K562 (cell line): ENCODE data around the gene BST1. TPM values are rescaled to one million over a fixed set of nuclear protein-coding genes. Genes with fewer than 3 reads are reported as not detected.

Experiments
- ATAC-seq: fragments of 200-7000 bp; cut with Tn5 transposase; 3 replicates; pipeline ENCODE4 v1.9.1; 2020; ENCODE audit warnings: moderate library complexity
- BruUV-seq: library from RNA; stranded (reverse); fragments of 400-500 nt; replicated peaks from 2 replicates; lab custom pipeline; 2021; lab: Mats Ljungman, UMichigan
- CTCF ChIA-PET: fragments of 300-600 bp; formaldehyde crosslinking; extraction: SDS; loops from one replicate; lab custom pipeline; 2021; ENCODE audit warnings: low intra/inter-chr PET ratio; lab: Yijun Ruan, JAX
- POLR2A ChIA-PET: fragments of 300-600, 350-650 bp; sonication (Branson Sonifier 250); formaldehyde crosslinking; extraction: SDS; loops from one replicate; lab custom pipeline; 2021; ENCODE audit warnings: antibody characterized with exemption, inconsistent platforms; lab: Yijun Ruan, JAX
- DNase-seq, 4 experiments: peaks; one replicate each; pipeline versions ENCODE4 v3.0.0 to v3.0.0-alpha.2; 2011 to 2018; ENCODE audit warnings: low spot score in 3 of 4, mixed read lengths in 3 of 4; ENCODE audit errors: extremely low read depth in 1 of 4
- FAIRE-seq: peaks from 2 replicates; lab custom pipeline; 2011; peaks lifted over from hg19 to GRCh38; lab: Jason Lieb, UNC
- H2AFZ ChIP-seq: 2 replicates; pipeline ENCODE4 v1.6.0; 2011; ENCODE audit warnings: low read depth, low read length, control low read depth, inconsistent platforms
- H3K27ac ChIP-seq: fragments of 200-600 bp; 3 replicates; pipeline ENCODE4 v1.8.0; 2011; ENCODE audit warnings: low read depth, mild to moderate bottlenecking, control low read depth, inconsistent platforms, low read length, moderate library complexity, mixed read lengths; ENCODE audit errors: extremely low read depth
- H3K27me3 ChIP-seq, 2 experiments: fragments of 300-600 bp in 1 of 2; 2 replicates in 1 of 2; 3 replicates in 1 of 2; pipeline versions ENCODE4 v1.6.0 to v1.8.0; 2011; ENCODE audit warnings: inconsistent platforms in 2 of 2, low read length in 2 of 2, mild to moderate bottlenecking in 1 of 2, mixed read lengths in 1 of 2, moderate library complexity in 1 of 2; ENCODE audit not compliant: control insufficient read depth in 2 of 2, insufficient read depth in 2 of 2
- H3K36me3 ChIP-seq: fragments of 300-600 bp; 3 replicates; pipeline ENCODE4 v1.8.0; 2011; ENCODE audit warnings: mild to moderate bottlenecking, low read length, inconsistent platforms; ENCODE audit not compliant: control insufficient read depth, insufficient read depth
- H3K4me1 ChIP-seq, 2 experiments: fragments of 200-600 bp in 1 of 2; replicated peaks in 1 of 2; 2 replicates in 1 of 2; 3 replicates in 1 of 2; pipeline versions ENCODE4 v1.5.1 to v1.8.0; 2011; ENCODE audit warnings: inconsistent platforms in 2 of 2, low read length in 2 of 2, mild to moderate bottlenecking in 1 of 2, mixed read lengths in 1 of 2, moderate library complexity in 1 of 2; ENCODE audit not compliant: control insufficient read depth in 2 of 2, insufficient read depth in 2 of 2
- H3K4me2 ChIP-seq: 2 replicates; pipeline ENCODE4 v1.6.1; 2011; ENCODE audit warnings: low read length, control low read depth, inconsistent platforms, mixed read lengths; ENCODE audit not compliant: insufficient read depth
- H3K4me3 ChIP-seq: fragments of 200-600 bp; sonication (generic), shearing (Covaris generic); 2 replicates; pipeline ENCODE4 v1.5.1; 2016; ENCODE audit warnings: control low read depth, inconsistent platforms
- H3K79me2 ChIP-seq: fragments of 200-600 bp; 3 replicates; pipeline ENCODE4 v1.8.0; 2011; ENCODE audit warnings: low read length, inconsistent platforms; ENCODE audit not compliant: control insufficient read depth, insufficient read depth
- H3K9ac ChIP-seq, 2 experiments: 2 replicates each; pipeline versions ENCODE4 v1.6.0 to v1.6.1; 2011; ENCODE audit warnings: low read depth in 2 of 2, low read length in 2 of 2, control low read depth in 1 of 2, inconsistent platforms in 1 of 2, mild to moderate bottlenecking in 1 of 2, mixed read lengths in 1 of 2; ENCODE audit not compliant: insufficient read depth in 1 of 2
- H3K9me1 ChIP-seq: one replicate; pipeline ENCODE4 v1.6.0; 2011; ENCODE audit warnings: inconsistent platforms, mild to moderate bottlenecking, low read length, moderate library complexity; ENCODE audit not compliant: control insufficient read depth, insufficient read depth
- H3K9me3 ChIP-seq: replicated peaks from 2 replicates; pipeline ENCODE4 v1.5.1; 2011; ENCODE audit warnings: low read depth, low read length, inconsistent platforms; ENCODE audit not compliant: control insufficient read depth, insufficient read depth
- H4K20me1 ChIP-seq: replicated peaks from 2 replicates; pipeline ENCODE4 v1.6.1; 2011; ENCODE audit warnings: low read length, inconsistent platforms, mixed read lengths; ENCODE audit not compliant: control insufficient read depth, insufficient read depth
- CTBP1 ChIP-seq: fragments of 450-650 bp; IDR thresholded peaks from 2 replicates; pipeline ENCODE4 v1.6.1; 2016; ENCODE audit warnings: borderline replicate concordance
- E2F3 ChIP-seq: fragments of 250-450 bp; sonication (Bioruptor Pico); IDR thresholded peaks from 2 replicates; pipeline ENCODE4 v1.4.0; 2020; ENCODE audit warnings: mild to moderate bottlenecking
- GATAD2B ChIP-seq: fragments of 450-650 bp; IDR thresholded peaks from 2 replicates; pipeline ENCODE4 v1.6.1; 2017; ENCODE audit warnings: mild to moderate bottlenecking, borderline replicate concordance
- JUNB ChIP-seq: fragments of 450-650 bp; formaldehyde crosslinking; conservative IDR thresholded peaks from 2 replicates; pipeline ENCODE4 v1.4.0; 2020; ENCODE audit warnings: mild to moderate bottlenecking
- NR2C2 ChIP-seq, 2 experiments: fragments of 200-800 bp in 1 of 2; sonication (Bioruptor generic) in 1 of 2; sonication (generic) in 1 of 2; formaldehyde crosslinking in 1 of 2; IDR thresholded peaks; 2 replicates each; pipeline versions ENCODE4 v1.6.1 to v1.8.0; 2016 to 2022; ENCODE audit warnings: mild to moderate bottlenecking in 1 of 2, missing compliant biosample characterization in 1 of 2, missing genetic modification characterization in 1 of 2, missing genetic modification reagents in 1 of 2
- POLR2H ChIP-seq: IDR thresholded peaks from 2 replicates; pipeline ENCODE4 v1.6.1; 2016; ENCODE audit warnings: missing genetic modification characterization, low read depth, mild to moderate bottlenecking, control low read depth, missing compliant biosample characterization, moderate library complexity
- RB1 ChIP-seq: fragments of 450-650 bp; IDR thresholded peaks from 2 replicates; pipeline ENCODE4 v1.6.1; 2017; ENCODE audit warnings: low read depth, mild to moderate bottlenecking
- RBM22 ChIP-seq: fragments of 200-400 bp; formaldehyde crosslinking; IDR thresholded peaks from 2 replicates; pipeline ENCODE4 v1.6.1; 2018; ENCODE audit warnings: low read length, low read depth; ENCODE audit not compliant: poor library complexity, severe bottlenecking
- YY1 ChIP-seq, 3 experiments: IDR thresholded peaks; 2 replicates each; pipeline ENCODE4 v1.6.1; 2011; ENCODE audit warnings: low read length in 2 of 3, mild to moderate bottlenecking in 2 of 3, moderate library complexity in 2 of 3, borderline replicate concordance in 1 of 3, control low read depth in 1 of 3, low read depth in 1 of 3; ENCODE audit not compliant: insufficient read depth in 3 of 3, insufficient replicate concordance in 2 of 3, control insufficient read depth in 1 of 3, insufficient read length in 1 of 3; ENCODE audit errors: extremely low read depth in 1 of 3
- ZBTB7A ChIP-seq: IDR thresholded peaks from 2 replicates; pipeline ENCODE4 v1.6.1; 2011; ENCODE audit warnings: low read depth, mild to moderate bottlenecking, low read length, moderate library complexity, borderline replicate concordance; ENCODE audit not compliant: control insufficient read depth
- ZFX ChIP-seq: sonication (generic); formaldehyde crosslinking; IDR thresholded peaks from 2 replicates; pipeline ENCODE4 v1.8.0; 2022; ENCODE audit warnings: mild to moderate bottlenecking, missing genetic modification reagents, moderate library complexity
- ZNF134 ChIP-seq: fragments of 250-450 bp; sonication (Bioruptor Pico); conservative IDR thresholded peaks from 2 replicates; pipeline ENCODE4 v1.4.0; 2020
- WGBS: fragments of 100-300 bp; shearing (Covaris generic); methylation state at CpG from one replicate; pipeline ENCODE4 v1.1.6; 2016; ENCODE audit warnings: low coverage, mixed read lengths; ENCODE audit not compliant: insufficient coverage; ENCODE audit errors: missing lambda C conversion rate; 5-methylcytosine and 5-hydroxymethylcytosine counted together
- in situ Hi-C: fragments of 300-500 bp; cut with MboI; formaldehyde crosslinking; loops from 4 replicates; pipeline ENCODE4 v1.15.0; 2018; ENCODE audit warnings: inconsistent platforms, mixed read lengths
- intact Hi-C: fragments of 100-400 bp; cut with micrococcal nuclease; formaldehyde crosslinking; loops from 2 replicates; pipeline ENCODE4 v1.14.2; 2022
- polyA plus RNA-seq, 8 experiments: library from polyadenylated mRNA; depleted of rRNA in 4 of 8; stranded (reverse) in 5 of 8; unstranded in 3 of 8; fragments of >200 nt; fragmentation: Nextera tagmentation in 2 of 8; fragmentation: Illumina TruSeq in 1 of 8; extraction: Ambion mirVana in 2 of 8; extraction: Trizol in 1 of 8; gene quantifications; 2 replicates each; pipeline versions ENCODE4 v1.2.1 to v1.2.3, GENCODE V29; 2011 to 2014; ENCODE audit warnings: inconsistent platforms in 1 of 8, missing spikeins in 1 of 8
- total RNA-seq, 7 experiments: library from RNA; depleted of rRNA in 6 of 7; stranded (reverse); fragments of >200 nt in 6 of 7; fragmentation: Illumina TruSeq in 2 of 7; extraction: Trizol in 2 of 7; gene quantifications; 2 replicates each; pipeline versions ENCODE4 v1.2.1 to v1.2.3, GENCODE V29; 2011 to 2021; ENCODE audit warnings: low replicate concordance in 1 of 7
- TF ChIP-seq, protein P1 (sequence below): fragments of 450-650 bp; formaldehyde crosslinking; IDR thresholded peaks from 2 replicates; pipeline ENCODE4 v1.4.0; 2020; ENCODE audit warnings: mild to moderate bottlenecking, moderate library complexity
- TF ChIP-seq, protein P2 (sequence below): conservative IDR thresholded peaks from 2 replicates; pipeline ENCODE4 v1.6.1; 2011; ENCODE audit warnings: low read depth, mild to moderate bottlenecking, low read length; ENCODE audit not compliant: control insufficient read depth
- TF ChIP-seq, protein P3 (sequence below): sonication (generic); formaldehyde crosslinking; IDR thresholded peaks from 2 replicates; pipeline ENCODE4 v1.8.1; 2023; ENCODE audit warnings: mild to moderate bottlenecking, missing genetic modification reagents

The BST1 gene
- total and polyA plus RNA-seq, 9 of the 15 experiments (the other 6 are each of a cell fraction or from before 2014, with no cell fraction given) = 0.04 to 0.38 (median 0.07) TPM; not detected in 6

DNA sequence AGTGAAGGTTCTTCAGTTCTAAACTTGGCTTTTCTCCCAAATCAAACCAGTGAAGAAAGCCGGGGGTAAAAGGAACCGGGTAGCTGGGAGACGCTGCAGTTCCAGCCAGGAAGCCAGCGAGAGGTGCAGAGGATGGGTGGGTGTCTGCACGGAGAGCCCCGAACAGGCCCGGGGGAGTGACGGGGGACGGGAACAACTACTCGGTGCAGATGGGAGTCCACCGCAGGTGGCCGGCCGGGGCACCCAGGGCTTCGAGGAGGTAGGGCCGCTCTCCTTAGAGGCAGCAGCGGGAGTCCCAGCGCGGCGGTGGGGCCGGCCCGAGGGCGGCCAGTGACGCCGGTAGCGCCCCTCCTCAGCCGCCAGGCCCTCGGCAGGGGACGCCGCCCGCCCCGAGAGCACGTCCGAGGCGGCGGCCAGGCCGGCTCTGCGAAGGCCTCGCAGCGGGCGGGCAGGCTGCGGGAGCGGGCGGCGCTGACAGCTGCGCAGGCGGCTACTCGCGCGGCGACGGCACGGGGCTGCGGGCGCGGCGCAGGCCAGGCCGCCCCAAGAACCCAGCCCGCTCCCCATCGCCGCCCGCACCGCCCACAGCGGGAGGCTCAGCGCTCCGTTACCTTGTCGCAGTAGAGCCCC, 48.2 kb upstream of the BST1 start:
- ChIA-PET POLR2A (interaction anchor here (0.6 to 1.6 kb wide), 7 partner anchors 9 to 60 kb away, joined by 3 to 9 read pairs (median 3); partner anchors contain the start of gene FAM200B), CTCF (no interaction called here)
- in situ Hi-C loops = loop anchor here (25.0 kb wide), 1 partner anchor 642 kb away; the partner anchor contains the start of gene CPEB2
- 0 out of 2 replicates have a peak, but pooled peaks cover 3% of the 10 kb centered on the region for H3K9me3 ChIP-seq
- DNase-seq (peak in 2 of 4 experiments; percentile 60 to 62), ATAC-seq (peak; percentile 58), FAIRE-seq (no peak)
- peaks cover 7% of the 10 kb centered on the region; the same call in 1 of the 3 replicates for H3K36me3 ChIP-seq
- peak overlapping the region; percentile 94 for H2AFZ ChIP-seq
- H4K20me1 ChIP-seq = no peaks in the 10 kb centered on the region
- WGBS = 1% methylated on average over 18 of the region's 66 CpGs
- peaks cover 15 to 17% of the 10 kb centered on the region in 2 experiments for H3K4me1 ChIP-seq
- H3K9me1 ChIP-seq = no peaks in the 10 kb centered on the region
- H3K9ac ChIP-seq = peak overlapping the region; percentile 82 to 95
- H3K27ac ChIP-seq = peak overlapping the region; percentile 81
- H3K4me2 ChIP-seq = peak overlapping the region; percentile 82
- H3K27me3 ChIP-seq = no peaks in the 10 kb centered on the region
- BruUV-seq = no TSS peak
- H3K79me2 ChIP-seq = peaks cover 51% of the 10 kb centered on the region
- peak overlapping the region; percentile 84 for H3K4me3 ChIP-seq
- intact Hi-C loops = loop anchor here (1.0 to 10.0 kb wide), 6 partner anchors 27 to 650 kb away; partner anchors contain the start of genes CPEB2, FAM200B and TAPT1
- TF ChIP-seq ZBTB7A (0 out of 2 replicates have a peak, but pooled peaks have one; percentile 43), GATAD2B (peak; percentile 37; the same call in 1 of the 2 replicates), YY1 (IDR thresholded peaks at IDR 0.05; ENCODE audit: borderline replicate concordance in 1 of 3, control insufficient read depth in 1 of 3, extremely low read depth in 1 of 3, insufficient read depth in 3 of 3, insufficient read length in 1 of 3, insufficient replicate concordance in 2 of 3, low read depth in 1 of 3, low read length in 2 of 3) (peak in 1 of 3 experiments; percentile 1), E2F3 (CRISPR knock-in tag) (0 out of 2 replicates have a peak, but pooled peaks have one; percentile 49), NR2C2 (CRISPR knock-in tag; IDR thresholded peaks at IDR 0.05) (no peak), NR2C2 (tag; IDR thresholded peaks at IDR 0.05) (0 out of 2 replicates have a peak, but pooled peaks have one; percentile 22), ZFX (peak; percentile 11; the same call in 1 of the 2 replicates), CTBP1 (peak; percentile 92), RB1 (0 out of 2 replicates have a peak, but pooled peaks have one; percentile 17), POLR2H (no peak), JUNB (CRISPR knock-in tag) (no peak), RBM22 (peak; percentile 42), ZNF134 (CRISPR knock-in tag) (no peak)
- TF ChIP-seq, protein P1, sequence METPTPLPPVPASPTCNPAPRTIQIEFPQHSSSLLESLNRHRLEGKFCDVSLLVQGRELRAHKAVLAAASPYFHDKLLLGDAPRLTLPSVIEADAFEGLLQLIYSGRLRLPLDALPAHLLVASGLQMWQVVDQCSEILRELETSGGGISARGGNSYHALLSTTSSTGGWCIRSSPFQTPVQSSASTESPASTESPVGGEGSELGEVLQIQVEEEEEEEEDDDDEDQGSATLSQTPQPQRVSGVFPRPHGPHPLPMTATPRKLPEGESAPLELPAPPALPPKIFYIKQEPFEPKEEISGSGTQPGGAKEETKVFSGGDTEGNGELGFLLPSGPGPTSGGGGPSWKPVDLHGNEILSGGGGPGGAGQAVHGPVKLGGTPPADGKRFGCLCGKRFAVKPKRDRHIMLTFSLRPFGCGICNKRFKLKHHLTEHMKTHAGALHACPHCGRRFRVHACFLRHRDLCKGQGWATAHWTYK (CRISPR knock-in tag) = no peak
- TF ChIP-seq, protein P2, sequence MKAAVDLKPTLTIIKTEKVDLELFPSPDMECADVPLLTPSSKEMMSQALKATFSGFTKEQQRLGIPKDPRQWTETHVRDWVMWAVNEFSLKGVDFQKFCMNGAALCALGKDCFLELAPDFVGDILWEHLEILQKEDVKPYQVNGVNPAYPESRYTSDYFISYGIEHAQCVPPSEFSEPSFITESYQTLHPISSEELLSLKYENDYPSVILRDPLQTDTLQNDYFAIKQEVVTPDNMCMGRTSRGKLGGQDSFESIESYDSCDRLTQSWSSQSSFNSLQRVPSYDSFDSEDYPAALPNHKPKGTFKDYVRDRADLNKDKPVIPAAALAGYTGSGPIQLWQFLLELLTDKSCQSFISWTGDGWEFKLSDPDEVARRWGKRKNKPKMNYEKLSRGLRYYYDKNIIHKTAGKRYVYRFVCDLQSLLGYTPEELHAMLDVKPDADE = 0 out of 2 replicates have a peak, but pooled peaks have one; percentile 25
- TF ChIP-seq, protein P3, sequence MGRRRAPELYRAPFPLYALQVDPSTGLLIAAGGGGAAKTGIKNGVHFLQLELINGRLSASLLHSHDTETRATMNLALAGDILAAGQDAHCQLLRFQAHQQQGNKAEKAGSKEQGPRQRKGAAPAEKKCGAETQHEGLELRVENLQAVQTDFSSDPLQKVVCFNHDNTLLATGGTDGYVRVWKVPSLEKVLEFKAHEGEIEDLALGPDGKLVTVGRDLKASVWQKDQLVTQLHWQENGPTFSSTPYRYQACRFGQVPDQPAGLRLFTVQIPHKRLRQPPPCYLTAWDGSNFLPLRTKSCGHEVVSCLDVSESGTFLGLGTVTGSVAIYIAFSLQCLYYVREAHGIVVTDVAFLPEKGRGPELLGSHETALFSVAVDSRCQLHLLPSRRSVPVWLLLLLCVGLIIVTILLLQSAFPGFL (CRISPR knock-in tag) = 0 out of 2 replicates have a peak, but pooled peaks have one; percentile 40
